ENCODE measurements around the gene RRAS2. TPM values are rescaled to one million over a fixed set of nuclear protein-coding genes. Genes with fewer than 3 reads are reported as not detected.
"Not testable (repeated sequence)": the region's sequence is repeated elsewhere in the genome, so short reads cannot be mapped to it uniquely, and the experiment has no call there.

The RRAS2 gene
- total and polyA plus RNA-seq, 2 experiments from 2014 or later: 50.7 to 72.9 TPM

DNA sequence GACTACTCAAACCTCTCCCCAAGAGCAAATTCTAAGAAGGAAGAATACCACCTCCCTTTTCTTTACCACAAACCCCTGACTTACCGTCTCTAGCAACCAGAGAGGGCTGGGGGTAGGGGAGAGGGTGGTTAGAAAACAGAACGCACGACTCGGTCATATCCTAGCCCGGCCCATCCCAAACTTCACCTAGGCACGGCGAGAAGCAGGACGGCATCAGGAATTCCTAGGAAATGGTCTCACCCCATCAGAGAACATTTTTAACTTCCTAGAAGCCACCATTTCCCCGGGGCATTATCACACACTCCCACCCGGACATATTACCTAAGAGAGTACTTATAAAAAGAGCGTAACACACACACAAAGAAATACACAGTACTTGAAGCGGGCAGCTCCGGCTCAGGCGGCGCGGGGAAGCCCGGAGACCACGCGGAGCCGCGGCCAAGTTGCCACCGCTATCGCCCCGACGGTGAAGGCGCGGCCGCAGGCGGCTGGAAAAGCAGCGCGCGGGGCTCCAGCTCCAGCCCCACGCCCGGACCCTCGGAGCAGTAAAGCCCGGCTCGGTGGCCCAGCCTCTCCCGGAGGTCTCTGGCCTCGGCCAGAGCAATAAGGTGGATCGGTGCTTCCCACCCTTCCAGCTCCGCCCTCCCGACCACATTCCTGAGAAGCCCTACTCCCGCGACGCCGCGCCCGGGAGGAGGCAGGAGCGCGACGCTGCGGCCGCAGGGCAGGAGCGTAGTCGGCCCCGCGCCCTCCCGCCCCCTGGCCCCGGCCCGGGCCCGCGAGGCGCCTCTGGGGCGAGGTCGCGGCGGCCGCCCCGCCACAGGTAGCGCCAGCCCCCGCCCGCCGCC is 878 bp downstream of the RRAS2 start:
- Histone ChIP-seq H3K79me2 (peaks cover 46% of the 10 kb centered on the region), H3K4me2 (peak overlapping the region; percentile 96), H3K27ac (peak overlapping the region; percentile 98), H3K36me3 (replicated peaks; ENCODE audit: insufficient read depth, low read depth) (no peaks in the 10 kb centered on the region), H3K4me1 (ENCODE audit: insufficient read depth) (peaks cover 3% of the 10 kb centered on the region), H3K9me3 (ENCODE audit: low read depth) (no peaks in the 10 kb centered on the region), H4K20me1 (ENCODE audit: insufficient read depth, poor library complexity, severe bottlenecking) (peaks cover 30% of the 10 kb centered on the region), H3K27me3 (no peaks in the 10 kb centered on the region), H3K4me3 (peak overlapping the region; percentile 87), H3K9me2 (replicated peaks; ENCODE audit: insufficient read depth) (no peaks in the 10 kb centered on the region), H2AFZ (peak overlapping the region; percentile 15)
- WGBS (ENCODE audit: low lambda C conversion rate, missing lambda C conversion rate): 1% methylated on average over 44 of the region's 73 CpGs
- TF ChIP-seq, protein P1, sequence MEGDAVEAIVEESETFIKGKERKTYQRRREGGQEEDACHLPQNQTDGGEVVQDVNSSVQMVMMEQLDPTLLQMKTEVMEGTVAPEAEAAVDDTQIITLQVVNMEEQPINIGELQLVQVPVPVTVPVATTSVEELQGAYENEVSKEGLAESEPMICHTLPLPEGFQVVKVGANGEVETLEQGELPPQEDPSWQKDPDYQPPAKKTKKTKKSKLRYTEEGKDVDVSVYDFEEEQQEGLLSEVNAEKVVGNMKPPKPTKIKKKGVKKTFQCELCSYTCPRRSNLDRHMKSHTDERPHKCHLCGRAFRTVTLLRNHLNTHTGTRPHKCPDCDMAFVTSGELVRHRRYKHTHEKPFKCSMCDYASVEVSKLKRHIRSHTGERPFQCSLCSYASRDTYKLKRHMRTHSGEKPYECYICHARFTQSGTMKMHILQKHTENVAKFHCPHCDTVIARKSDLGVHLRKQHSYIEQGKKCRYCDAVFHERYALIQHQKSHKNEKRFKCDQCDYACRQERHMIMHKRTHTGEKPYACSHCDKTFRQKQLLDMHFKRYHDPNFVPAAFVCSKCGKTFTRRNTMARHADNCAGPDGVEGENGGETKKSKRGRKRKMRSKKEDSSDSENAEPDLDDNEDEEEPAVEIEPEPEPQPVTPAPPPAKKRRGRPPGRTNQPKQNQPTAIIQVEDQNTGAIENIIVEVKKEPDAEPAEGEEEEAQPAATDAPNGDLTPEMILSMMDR (IDR thresholded peaks at IDR 0.05; ENCODE audit: poor library complexity): no peak
- no peak for TF ChIP-seq EZH2phosphoT487 (IDR thresholded peaks at IDR 0.05; ENCODE audit: low read depth, severe bottlenecking, unreplicated experiment)
- no peak for TF ChIP-seq EZH2 (IDR thresholded peaks at IDR 0.05; ENCODE audit: borderline replicate concordance)
- peak; percentile 91 for DNase-seq (ENCODE audit: low spot score)

GRCh38 chr11:14356342-14356741 is 2.6 kb downstream of the RRAS2 start:
- no peak for DNase-seq (ENCODE audit: low spot score)
- Histone ChIP-seq H3K4me2 (peak overlapping the region; percentile 96), H2AFZ (no peak overlapping the region), H3K27ac (no peak overlapping the region), H3K9me2 (replicated peaks; ENCODE audit: insufficient read depth) (no peaks in the 10 kb centered on the region), H4K20me1 (ENCODE audit: insufficient read depth, poor library complexity, severe bottlenecking) (peaks cover 30% of the 10 kb centered on the region), H3K4me3 (no peak overlapping the region), H3K9me3 (ENCODE audit: low read depth) (no peaks in the 10 kb centered on the region), H3K36me3 (replicated peaks; ENCODE audit: insufficient read depth, low read depth) (no peaks in the 10 kb centered on the region), H3K79me2 (peaks cover 64% of the 10 kb centered on the region), H3K27me3 (no peaks in the 10 kb centered on the region), H3K4me1 (ENCODE audit: insufficient read depth) (peaks cover 3% of the 10 kb centered on the region)
- TF ChIP-seq EZH2 (IDR thresholded peaks at IDR 0.05; ENCODE audit: borderline replicate concordance) (no peak), EZH2phosphoT487 (IDR thresholded peaks at IDR 0.05; ENCODE audit: low read depth, severe bottlenecking, unreplicated experiment) (no peak)
- TF ChIP-seq, protein P1 (IDR thresholded peaks at IDR 0.05; ENCODE audit: poor library complexity): no peak
- 93% methylated on average over 2 of the region's 2 CpGs for WGBS (ENCODE audit: low lambda C conversion rate, missing lambda C conversion rate)

GRCh38 chr11:14354604-14355003 is 4.4 kb downstream of the RRAS2 start:
- H3K9me3 ChIP-seq (ENCODE audit: low read depth); DNase-seq (ENCODE audit: low spot score); H2AFZ ChIP-seq; H3K4me3 ChIP-seq; H3K4me2 ChIP-seq; H3K4me1 ChIP-seq (ENCODE audit: insufficient read depth); H3K27me3 ChIP-seq; H3K27ac ChIP-seq; H3K36me3 ChIP-seq (replicated peaks; ENCODE audit: insufficient read depth, low read depth); H3K9me2 ChIP-seq (replicated peaks; ENCODE audit: insufficient read depth): not testable (repeated sequence)
- Histone ChIP-seq H3K79me2 (peaks cover 81% of the 10 kb centered on the region), H4K20me1 (ENCODE audit: insufficient read depth, poor library complexity, severe bottlenecking) (peaks cover 36% of the 10 kb centered on the region)
- WGBS (ENCODE audit: low lambda C conversion rate, missing lambda C conversion rate): 98% methylated on average over 7 of the region's 7 CpGs

DNA sequence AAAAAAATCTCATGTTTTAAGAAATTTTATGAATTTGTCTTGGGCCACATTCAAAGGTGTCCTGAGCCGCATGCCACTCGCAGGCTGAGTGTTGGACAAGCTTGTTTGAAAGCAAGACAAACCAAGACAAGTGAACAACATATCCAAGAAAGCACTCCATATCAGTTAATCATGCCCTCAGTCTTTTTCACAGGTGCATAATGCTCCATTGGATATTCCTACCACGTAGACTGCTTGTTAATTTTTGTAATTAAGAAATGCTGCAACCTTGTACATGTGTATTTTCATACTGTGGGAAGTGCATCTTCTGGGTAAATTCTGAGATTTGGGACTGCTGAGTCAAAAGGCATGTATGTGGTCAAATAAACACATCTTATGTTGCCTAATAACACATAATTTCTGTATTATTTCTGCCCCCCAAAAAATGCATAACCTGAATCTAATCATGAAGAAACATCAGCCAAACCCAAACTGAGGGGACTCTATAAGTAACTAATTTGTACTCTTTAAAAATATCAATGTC is 8.2 kb downstream of the RRAS2 start:
- Histone ChIP-seq H3K27ac (no peak overlapping the region), H3K9me3 (ENCODE audit: low read depth) (no peaks in the 10 kb centered on the region), H3K27me3 (no peaks in the 10 kb centered on the region), H2AFZ (no peak overlapping the region), H3K4me1 (ENCODE audit: insufficient read depth) (no peaks in the 10 kb centered on the region), H3K9me2 (replicated peaks; ENCODE audit: insufficient read depth) (no peaks in the 10 kb centered on the region), H3K36me3 (replicated peaks; ENCODE audit: insufficient read depth, low read depth) (no peaks in the 10 kb centered on the region), H3K4me2 (no peak overlapping the region), H3K79me2 (peaks cover 100% of the 10 kb centered on the region), H4K20me1 (ENCODE audit: insufficient read depth, poor library complexity, severe bottlenecking) (peaks cover 20% of the 10 kb centered on the region), H3K4me3 (no peak overlapping the region)
- TF ChIP-seq EZH2phosphoT487 (IDR thresholded peaks at IDR 0.05; ENCODE audit: low read depth, severe bottlenecking, unreplicated experiment): no peak
- TF ChIP-seq EZH2 (IDR thresholded peaks at IDR 0.05; ENCODE audit: borderline replicate concordance): no peak
- TF ChIP-seq, protein P1 (IDR thresholded peaks at IDR 0.05; ENCODE audit: poor library complexity): no peak
- WGBS (ENCODE audit: low lambda C conversion rate, missing lambda C conversion rate): 97% methylated on average over 3 of the region's 3 CpGs
- no peak for DNase-seq (ENCODE audit: low spot score)

All from hepatocyte (in vitro differentiated cells).